ENCODE measurements around the gene ABCC6. TPM values are rescaled to one million over a fixed set of nuclear protein-coding genes. Genes with fewer than 3 reads are reported as not detected.

Gene ABCC6
- total and polyA plus RNA-seq, 2 donors (not counting 1 experiment from before 2014, with no cell fraction given), result 0.27 TPM; not detected in 1

DNA sequence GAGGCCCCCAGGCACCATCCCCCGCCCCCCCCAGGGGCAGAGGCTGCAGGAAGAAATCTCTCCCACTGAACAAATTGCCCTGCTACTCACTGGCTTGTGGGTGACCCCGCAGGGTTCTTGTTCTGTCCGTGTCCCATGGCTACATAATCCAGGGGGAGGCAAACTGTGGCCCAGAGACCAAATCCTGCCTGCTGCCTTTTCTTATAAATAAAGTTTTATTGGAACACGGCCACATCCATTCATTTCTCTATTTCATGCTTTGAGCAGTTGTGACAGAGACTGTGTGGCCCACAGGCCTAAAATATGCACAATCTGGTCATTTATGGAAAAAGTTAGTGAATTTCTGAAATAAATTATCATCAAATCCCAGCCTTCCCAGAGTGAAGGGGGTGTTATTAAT is 38.2 kb downstream of the ABCC6 start:
- intact Hi-C loops (cut with micrococcal nuclease), result no loop called here

DNA sequence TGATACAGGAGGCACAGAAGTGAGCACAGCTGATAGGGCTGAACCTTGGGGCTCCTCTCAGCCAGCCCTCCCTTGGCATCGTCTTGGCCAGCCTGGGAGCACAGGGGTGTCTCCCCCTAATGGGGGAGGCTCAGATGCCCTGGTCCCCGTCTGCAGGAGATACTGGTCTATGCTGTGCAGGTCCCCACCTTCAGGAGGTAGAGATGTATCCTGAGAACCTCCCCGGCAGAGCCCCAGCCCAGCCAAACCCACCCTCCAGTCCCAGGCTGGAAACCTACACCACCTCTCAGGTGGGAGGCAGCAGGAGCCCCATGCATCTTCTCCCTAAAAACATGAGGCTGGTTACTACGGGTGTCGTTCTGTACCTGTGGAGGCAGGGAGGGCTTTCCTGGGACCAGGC is 38.7 kb downstream of the ABCC6 start:
- Histone ChIP-seq H3K9me3 (ENCODE audit: control extremely low read depth in 1 of 3, control insufficient read depth in 2 of 3, insufficient read depth in 1 of 3, low read length in 2 of 3) (no peaks in the 10 kb centered on the region), H2AFZ (ENCODE audit: insufficient read depth, low read depth, low read length, poor library complexity, severe bottlenecking) (no peak overlapping the region), H3K4me2 (replicated peaks; ENCODE audit: low read depth, low read length, poor library complexity, severe bottlenecking) (no peak overlapping the region), H3K27me3 (replicated peaks in 1 of 4; ENCODE audit: control extremely low read depth in 1 of 4, control insufficient read depth in 3 of 4, insufficient read depth in 4 of 4, low read length in 3 of 4) (no peaks in the 10 kb centered on the region), H4K20me1 (ENCODE audit: control insufficient read depth, insufficient read depth, low read length, poor library complexity, severe bottlenecking) (no peaks in the 10 kb centered on the region), H3K9ac (ENCODE audit: low read length) (no peak overlapping the region), H3K79me2 (ENCODE audit: control insufficient read depth, insufficient read depth, low read length) (no peaks in the 10 kb centered on the region), H3K4me3 (ENCODE audit: control extremely low read depth in 1 of 5, extremely low read depth in 1 of 5, insufficient read depth in 1 of 5, low read depth in 2 of 5, low read length in 4 of 5) (no peak overlapping the region), H3K27ac (ENCODE audit: low read length in 2 of 2) (no peak overlapping the region), H3K36me3 (replicated peaks in 1 of 2; ENCODE audit: control extremely low read depth in 1 of 2, control insufficient read depth in 1 of 2, extremely low read depth in 1 of 2, insufficient read depth in 2 of 2, low read length in 1 of 2) (no peaks in the 10 kb centered on the region), H3K4me1 (ENCODE audit: control insufficient read depth in 2 of 2, insufficient read depth in 2 of 2, low read length in 2 of 2) (no peaks in the 10 kb centered on the region)
- 81% methylated on average over 2 of the region's 5 CpGs for WGBS (ENCODE audit: insufficient coverage)
- peaks cover 4% of the 10 kb centered on the region for H3K27me3 Mint-ChIP-seq
- no peaks in the 10 kb centered on the region for H3K9me3 Mint-ChIP-seq (ENCODE audit: insufficient read depth)
- no peaks in the 10 kb centered on the region for H3K4me1 Mint-ChIP-seq
- no peak overlapping the region for H3K27ac Mint-ChIP-seq
- ChIA-PET POLR2A (no interaction called here), CTCF (no interaction called here)
- intact Hi-C loops (cut with micrococcal nuclease), result no loop called here
- DNase-seq, result no peak
- ATAC-seq (ENCODE audit: low read depth), result no peak
- H3K4me3 Mint-ChIP-seq, result no peak overlapping the region
- TF ChIP-seq CTCF (IDR thresholded peaks at IDR 0.05), result no peak
- no peak for TF ChIP-seq EZH2 (IDR thresholded peaks at IDR 0.05; ENCODE audit: borderline replicate concordance, insufficient read depth, low read depth, low read length, poor library complexity, severe bottlenecking)

More for the DNA sequence above, 38.2 kb downstream of the ABCC6 start:
- H2AFZ ChIP-seq (ENCODE audit: insufficient read depth, low read depth, low read length, poor library complexity, severe bottlenecking), result no peak overlapping the region
- ATAC-seq (ENCODE audit: low read depth) (no peak), DNase-seq (no peak)
- POLR2A ChIA-PET, result no interaction called here
- Mint-ChIP-seq H3K27ac (no peak overlapping the region), H3K4me1 (no peaks in the 10 kb centered on the region), H3K9me3 (ENCODE audit: insufficient read depth) (no peaks in the 10 kb centered on the region), H3K27me3 (peaks cover 8% of the 10 kb centered on the region), H3K4me3 (no peak overlapping the region)
- no peak overlapping the region for H3K4me2 ChIP-seq (replicated peaks; ENCODE audit: low read depth, low read length, poor library complexity, severe bottlenecking)
- no peaks in the 10 kb centered on the region for H3K79me2 ChIP-seq (ENCODE audit: control insufficient read depth, insufficient read depth, low read length)
- no peaks in the 10 kb centered on the region for H3K9me3 ChIP-seq (ENCODE audit: control extremely low read depth in 1 of 3, control insufficient read depth in 2 of 3, insufficient read depth in 1 of 3, low read length in 2 of 3)
- no peaks in the 10 kb centered on the region for H3K27me3 ChIP-seq (replicated peaks in 1 of 4; ENCODE audit: control extremely low read depth in 1 of 4, control insufficient read depth in 3 of 4, insufficient read depth in 4 of 4, low read length in 3 of 4)
- CTCF ChIA-PET, result interaction anchor here (0.5 kb wide), 1 partner anchor 28 kb away, joined by 4 read pairs; no protein-coding TSS in a partner anchor
- H3K36me3 ChIP-seq (replicated peaks in 1 of 2; ENCODE audit: control extremely low read depth in 1 of 2, control insufficient read depth in 1 of 2, extremely low read depth in 1 of 2, insufficient read depth in 2 of 2, low read length in 1 of 2), result no peaks in the 10 kb centered on the region
- no peaks in the 10 kb centered on the region for H3K4me1 ChIP-seq (ENCODE audit: control insufficient read depth in 2 of 2, insufficient read depth in 2 of 2, low read length in 2 of 2)
- H4K20me1 ChIP-seq (ENCODE audit: control insufficient read depth, insufficient read depth, low read length, poor library complexity, severe bottlenecking), result no peaks in the 10 kb centered on the region
- no peak overlapping the region for H3K27ac ChIP-seq (ENCODE audit: low read length in 2 of 2)
- no peak overlapping the region for H3K4me3 ChIP-seq (ENCODE audit: control extremely low read depth in 1 of 5, extremely low read depth in 1 of 5, insufficient read depth in 1 of 5, low read depth in 2 of 5, low read length in 4 of 5)
- no peak overlapping the region for H3K9ac ChIP-seq (ENCODE audit: low read length)
- 86% methylated on average over 1 of the region's 4 CpGs for WGBS (ENCODE audit: insufficient coverage)
- TF ChIP-seq CTCF (IDR thresholded peaks at IDR 0.05) (no peak), EZH2 (IDR thresholded peaks at IDR 0.05; ENCODE audit: borderline replicate concordance, insufficient read depth, low read depth, low read length, poor library complexity, severe bottlenecking) (no peak)
